ENCODE results near the gene BRMS1.
A peak's percentile ranks its signal among the peaks of the same experiment; 100 is the strongest.

DNA sequence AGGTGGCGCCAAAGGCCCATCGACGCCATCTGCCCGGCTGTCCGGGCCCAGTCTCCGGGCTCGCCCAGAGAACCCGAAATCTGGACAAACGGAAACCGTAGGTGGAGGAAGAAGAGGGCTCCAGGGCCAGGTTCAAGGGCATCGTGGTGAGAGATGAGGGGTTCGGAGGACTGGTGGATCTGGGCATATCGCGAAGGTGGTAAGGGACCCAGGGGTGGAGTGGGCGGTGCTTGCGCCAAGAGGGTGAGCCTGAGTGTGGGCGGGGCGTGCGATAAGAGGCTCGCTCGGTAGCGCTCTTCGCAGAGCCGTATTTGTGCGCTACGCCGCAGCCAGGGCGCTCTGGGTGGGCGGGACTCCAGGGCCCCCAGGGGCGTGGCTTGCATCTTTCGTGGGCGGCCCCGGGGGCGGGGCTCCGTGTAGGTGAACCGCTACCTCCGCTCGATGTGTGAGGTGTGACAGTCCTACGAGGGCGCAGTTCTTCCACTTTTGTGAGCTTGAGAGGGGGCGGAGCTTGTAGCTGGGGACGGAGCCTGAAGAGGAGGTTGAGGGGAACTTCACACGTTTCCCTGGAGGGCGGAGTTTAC lies 32.8 kb downstream of the BRMS1 start:
- TF ChIP-seq JUNB (IDR thresholded peaks at IDR 0.05) (no peak), MAX (IDR thresholded peaks at IDR 0.05; ENCODE audit: low read depth, low read length) (no peak), TAF1 (IDR thresholded peaks at IDR 0.05; ENCODE audit: borderline replicate concordance, low read depth, low read length) (peak; percentile 8; the same call in 1 of the 2 replicates), ZNF274 (IDR thresholded peaks at IDR 0.05; ENCODE audit: insufficient read depth, insufficient read length) (no peak), FOS (IDR thresholded peaks at IDR 0.05; ENCODE audit: borderline replicate concordance, extremely low read depth, insufficient read length) (no peak), POLR2AphosphoS5 (IDR thresholded peaks at IDR 0.05; ENCODE audit: low read length) (no peak), FOXK2 (IDR thresholded peaks at IDR 0.05) (no peak)
- TF ChIP-seq, protein P1, sequence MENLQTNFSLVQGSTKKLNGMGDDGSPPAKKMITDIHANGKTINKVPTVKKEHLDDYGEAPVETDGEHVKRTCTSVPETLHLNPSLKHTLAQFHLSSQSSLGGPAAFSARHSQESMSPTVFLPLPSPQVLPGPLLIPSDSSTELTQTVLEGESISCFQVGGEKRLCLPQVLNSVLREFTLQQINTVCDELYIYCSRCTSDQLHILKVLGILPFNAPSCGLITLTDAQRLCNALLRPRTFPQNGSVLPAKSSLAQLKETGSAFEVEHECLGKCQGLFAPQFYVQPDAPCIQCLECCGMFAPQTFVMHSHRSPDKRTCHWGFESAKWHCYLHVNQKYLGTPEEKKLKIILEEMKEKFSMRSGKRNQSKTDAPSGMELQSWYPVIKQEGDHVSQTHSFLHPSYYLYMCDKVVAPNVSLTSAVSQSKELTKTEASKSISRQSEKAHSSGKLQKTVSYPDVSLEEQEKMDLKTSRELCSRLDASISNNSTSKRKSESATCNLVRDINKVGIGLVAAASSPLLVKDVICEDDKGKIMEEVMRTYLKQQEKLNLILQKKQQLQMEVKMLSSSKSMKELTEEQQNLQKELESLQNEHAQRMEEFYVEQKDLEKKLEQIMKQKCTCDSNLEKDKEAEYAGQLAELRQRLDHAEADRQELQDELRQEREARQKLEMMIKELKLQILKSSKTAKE (IDR thresholded peaks at IDR 0.05; ENCODE audit: low read depth, poor library complexity, severe bottlenecking): no peak
- TF ChIP-seq, protein P2, sequence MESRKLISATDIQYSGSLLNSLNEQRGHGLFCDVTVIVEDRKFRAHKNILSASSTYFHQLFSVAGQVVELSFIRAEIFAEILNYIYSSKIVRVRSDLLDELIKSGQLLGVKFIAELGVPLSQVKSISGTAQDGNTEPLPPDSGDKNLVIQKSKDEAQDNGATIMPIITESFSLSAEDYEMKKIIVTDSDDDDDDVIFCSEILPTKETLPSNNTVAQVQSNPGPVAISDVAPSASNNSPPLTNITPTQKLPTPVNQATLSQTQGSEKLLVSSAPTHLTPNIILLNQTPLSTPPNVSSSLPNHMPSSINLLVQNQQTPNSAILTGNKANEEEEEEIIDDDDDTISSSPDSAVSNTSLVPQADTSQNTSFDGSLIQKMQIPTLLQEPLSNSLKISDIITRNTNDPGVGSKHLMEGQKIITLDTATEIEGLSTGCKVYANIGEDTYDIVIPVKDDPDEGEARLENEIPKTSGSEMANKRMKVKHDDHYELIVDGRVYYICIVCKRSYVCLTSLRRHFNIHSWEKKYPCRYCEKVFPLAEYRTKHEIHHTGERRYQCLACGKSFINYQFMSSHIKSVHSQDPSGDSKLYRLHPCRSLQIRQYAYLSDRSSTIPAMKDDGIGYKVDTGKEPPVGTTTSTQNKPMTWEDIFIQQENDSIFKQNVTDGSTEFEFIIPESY (IDR thresholded peaks at IDR 0.05): no peak
- TF ChIP-seq, protein P3, sequence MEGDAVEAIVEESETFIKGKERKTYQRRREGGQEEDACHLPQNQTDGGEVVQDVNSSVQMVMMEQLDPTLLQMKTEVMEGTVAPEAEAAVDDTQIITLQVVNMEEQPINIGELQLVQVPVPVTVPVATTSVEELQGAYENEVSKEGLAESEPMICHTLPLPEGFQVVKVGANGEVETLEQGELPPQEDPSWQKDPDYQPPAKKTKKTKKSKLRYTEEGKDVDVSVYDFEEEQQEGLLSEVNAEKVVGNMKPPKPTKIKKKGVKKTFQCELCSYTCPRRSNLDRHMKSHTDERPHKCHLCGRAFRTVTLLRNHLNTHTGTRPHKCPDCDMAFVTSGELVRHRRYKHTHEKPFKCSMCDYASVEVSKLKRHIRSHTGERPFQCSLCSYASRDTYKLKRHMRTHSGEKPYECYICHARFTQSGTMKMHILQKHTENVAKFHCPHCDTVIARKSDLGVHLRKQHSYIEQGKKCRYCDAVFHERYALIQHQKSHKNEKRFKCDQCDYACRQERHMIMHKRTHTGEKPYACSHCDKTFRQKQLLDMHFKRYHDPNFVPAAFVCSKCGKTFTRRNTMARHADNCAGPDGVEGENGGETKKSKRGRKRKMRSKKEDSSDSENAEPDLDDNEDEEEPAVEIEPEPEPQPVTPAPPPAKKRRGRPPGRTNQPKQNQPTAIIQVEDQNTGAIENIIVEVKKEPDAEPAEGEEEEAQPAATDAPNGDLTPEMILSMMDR (IDR thresholded peaks at IDR 0.05 in 2 of 3, conservative IDR thresholded peaks at IDR 0.05 in 1 of 3; ENCODE audit: control insufficient read depth in 2 of 3, extremely low read depth in 1 of 3, insufficient read depth in 1 of 3, low read depth in 3 of 3, low read length in 3 of 3): peak in 2 of 3 experiments; percentile 91 to 94; a peak in 4 of 6 replicates
- TF ChIP-seq, protein P4, sequence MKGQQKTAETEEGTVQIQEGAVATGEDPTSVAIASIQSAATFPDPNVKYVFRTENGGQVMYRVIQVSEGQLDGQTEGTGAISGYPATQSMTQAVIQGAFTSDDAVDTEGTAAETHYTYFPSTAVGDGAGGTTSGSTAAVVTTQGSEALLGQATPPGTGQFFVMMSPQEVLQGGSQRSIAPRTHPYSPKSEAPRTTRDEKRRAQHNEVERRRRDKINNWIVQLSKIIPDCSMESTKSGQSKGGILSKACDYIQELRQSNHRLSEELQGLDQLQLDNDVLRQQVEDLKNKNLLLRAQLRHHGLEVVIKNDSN (IDR thresholded peaks at IDR 0.05; ENCODE audit: borderline replicate concordance, extremely low read length, insufficient read depth, low read depth, low read length): no peak

Measured in GM12878 (cell line).